ENCODE data around the gene CTDP1.
A peak's percentile ranks its signal among the peaks of the same experiment; 100 is the strongest.

The CTDP1 gene, protein sequence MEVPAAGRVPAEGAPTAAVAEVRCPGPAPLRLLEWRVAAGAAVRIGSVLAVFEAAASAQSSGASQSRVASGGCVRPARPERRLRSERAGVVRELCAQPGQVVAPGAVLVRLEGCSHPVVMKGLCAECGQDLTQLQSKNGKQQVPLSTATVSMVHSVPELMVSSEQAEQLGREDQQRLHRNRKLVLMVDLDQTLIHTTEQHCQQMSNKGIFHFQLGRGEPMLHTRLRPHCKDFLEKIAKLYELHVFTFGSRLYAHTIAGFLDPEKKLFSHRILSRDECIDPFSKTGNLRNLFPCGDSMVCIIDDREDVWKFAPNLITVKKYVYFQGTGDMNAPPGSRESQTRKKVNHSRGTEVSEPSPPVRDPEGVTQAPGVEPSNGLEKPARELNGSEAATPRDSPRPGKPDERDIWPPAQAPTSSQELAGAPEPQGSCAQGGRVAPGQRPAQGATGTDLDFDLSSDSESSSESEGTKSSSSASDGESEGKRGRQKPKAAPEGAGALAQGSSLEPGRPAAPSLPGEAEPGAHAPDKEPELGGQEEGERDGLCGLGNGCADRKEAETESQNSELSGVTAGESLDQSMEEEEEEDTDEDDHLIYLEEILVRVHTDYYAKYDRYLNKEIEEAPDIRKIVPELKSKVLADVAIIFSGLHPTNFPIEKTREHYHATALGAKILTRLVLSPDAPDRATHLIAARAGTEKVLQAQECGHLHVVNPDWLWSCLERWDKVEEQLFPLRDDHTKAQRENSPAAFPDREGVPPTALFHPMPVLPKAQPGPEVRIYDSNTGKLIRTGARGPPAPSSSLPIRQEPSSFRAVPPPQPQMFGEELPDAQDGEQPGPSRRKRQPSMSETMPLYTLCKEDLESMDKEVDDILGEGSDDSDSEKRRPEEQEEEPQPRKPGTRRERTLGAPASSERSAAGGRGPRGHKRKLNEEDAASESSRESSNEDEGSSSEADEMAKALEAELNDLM

DNA sequence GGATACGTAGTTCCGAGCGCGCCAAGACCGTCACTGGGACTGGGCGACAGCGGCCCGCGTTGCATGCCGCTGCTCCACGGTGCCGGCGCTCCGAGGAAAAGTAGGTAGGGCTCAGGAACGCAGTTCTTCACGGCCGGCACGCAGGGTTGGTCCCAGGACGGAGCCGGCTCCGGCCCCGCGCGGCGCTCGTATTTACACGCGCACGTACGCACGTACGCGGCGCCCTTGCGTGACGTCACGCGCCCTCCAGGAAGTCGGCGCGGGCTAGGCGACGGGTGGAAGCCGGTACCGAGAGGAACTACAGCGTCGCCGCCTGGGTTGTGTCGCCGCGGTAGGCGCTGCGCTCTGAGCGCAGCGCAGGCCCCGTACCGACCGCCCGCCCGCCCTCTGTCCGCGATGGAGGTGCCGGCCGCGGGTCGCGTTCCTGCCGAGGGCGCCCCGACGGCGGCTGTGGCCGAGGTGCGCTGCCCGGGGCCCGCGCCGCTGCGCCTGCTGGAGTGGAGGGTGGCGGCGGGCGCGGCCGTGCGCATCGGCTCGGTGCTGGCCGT lies at the start of gene CTDP1:
TSS of gene CTDP1 (plus strand) at position 252 of the 548 bp plus-strand sequence. CDS start at position 397, 145 bp downstream.
- peak; percentile 77 for DNase-seq (ENCODE audit: low spot score)

DNA sequence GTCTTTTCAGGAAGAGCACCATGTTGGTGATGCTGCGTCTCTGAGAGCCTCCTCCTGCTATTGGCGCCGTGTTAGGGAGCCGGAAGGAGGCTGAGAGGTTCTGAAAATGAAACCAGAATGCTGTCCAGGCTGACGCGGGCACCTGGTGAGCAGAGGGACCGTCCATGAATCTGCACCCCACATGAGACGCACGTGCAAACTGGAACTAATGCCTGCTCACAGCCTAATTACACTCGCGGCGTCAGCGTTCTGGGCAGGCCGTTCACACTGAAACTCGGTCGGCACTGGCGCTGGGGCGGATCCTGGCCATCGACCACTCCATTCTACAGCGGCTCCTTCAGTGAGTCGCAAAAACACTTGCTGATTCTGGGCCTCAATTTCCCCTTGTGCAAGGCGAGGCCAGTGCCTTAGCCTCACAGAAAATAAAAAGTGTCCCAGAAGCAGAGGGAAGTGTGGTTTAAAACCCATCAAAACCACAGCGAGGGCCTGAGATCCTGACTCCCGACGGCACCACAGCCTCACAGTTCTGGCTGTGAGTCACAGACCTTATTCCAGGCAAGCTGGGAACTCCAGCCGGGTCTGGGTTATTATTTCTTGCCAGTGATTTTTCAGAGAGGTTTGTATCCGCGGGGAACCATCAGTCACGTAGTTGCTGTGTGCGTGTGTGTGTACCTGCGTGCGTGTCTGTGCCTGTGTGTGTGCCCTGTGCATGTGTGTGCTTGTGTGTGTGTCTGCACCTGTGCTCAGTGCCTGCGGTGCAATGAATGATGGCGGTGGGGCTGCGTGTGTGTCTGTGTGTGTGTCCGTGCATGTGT lies 49.1 kb upstream of the CTDP1 start:
- no peak for DNase-seq (ENCODE audit: low spot score)

DNA sequence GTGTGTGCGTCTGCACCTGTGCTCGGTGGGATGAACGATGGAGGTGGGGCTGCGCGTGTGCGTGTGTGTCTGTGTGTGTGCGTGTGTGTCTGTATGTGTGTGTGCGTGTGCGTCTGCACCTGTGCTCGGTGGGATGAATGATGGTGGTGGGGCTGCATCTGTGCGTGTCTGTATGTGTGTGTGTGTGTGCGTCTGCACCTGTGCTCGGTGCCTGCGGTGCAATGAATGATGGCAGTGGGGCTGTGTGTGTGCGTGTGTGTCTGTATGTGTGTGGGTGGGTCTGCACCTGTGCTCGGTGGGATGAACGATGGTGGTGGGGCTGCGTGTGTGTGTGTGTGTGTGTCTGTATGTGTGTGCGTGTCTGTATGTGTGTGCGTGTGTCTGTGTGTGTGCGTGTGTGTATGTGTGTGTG lies 48.5 kb upstream of the CTDP1 start:
- no peak for DNase-seq (ENCODE audit: low spot score)

DNA sequence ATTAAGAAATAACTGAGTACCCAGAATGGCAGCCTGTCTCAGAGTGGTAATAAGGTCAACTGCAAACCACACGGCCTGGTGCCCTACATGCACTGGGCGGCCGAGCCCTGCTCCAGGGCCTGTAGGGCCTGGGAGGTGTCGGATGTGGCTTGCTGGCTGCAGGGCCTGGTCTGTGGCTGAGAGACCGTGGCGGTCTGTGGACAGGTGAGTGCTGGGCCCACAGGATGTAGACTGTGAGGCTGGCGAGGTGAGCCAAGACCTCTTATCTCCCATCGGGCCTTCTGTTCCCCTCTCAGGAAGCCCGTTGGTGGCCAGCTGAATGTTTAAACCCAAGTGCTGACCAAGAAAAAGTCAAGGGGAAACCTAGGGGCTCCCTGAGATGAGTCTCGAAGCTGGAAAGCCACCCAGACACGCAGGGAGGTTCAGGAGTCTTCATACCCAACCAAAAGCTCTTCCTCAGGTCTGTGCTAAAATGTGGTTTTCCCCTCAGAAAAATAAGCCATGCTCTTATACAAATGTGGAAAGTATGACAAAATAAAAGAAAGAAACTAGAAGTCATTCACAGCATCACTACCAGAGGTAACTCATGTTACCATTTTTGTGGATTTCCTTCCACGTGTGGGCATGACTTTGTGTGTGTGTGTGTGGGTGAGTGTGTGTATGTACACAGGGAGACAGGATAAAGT lies 47.7 kb upstream of the CTDP1 start:
- no peak for DNase-seq (ENCODE audit: low spot score)

DNA sequence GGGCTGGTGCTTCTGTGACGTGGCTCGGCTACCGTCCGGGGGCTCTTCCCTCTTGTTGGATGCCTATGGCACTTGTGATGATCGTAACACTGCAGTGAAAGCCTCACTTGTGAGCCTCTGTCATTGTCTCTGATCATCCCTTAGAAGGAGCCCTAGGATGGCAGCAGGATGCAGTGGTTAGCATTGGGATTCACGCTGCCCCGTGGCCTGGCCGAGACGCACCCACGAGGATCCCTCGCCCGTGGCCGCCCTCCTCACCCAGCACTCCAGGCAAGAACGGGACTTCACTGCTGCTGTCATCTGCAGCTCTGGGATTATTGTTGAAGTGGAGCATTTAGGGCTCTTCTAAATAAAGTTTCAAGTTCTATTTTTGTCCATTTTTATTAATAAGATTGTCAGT lies 46.8 kb upstream of the CTDP1 start:
- DNase-seq (ENCODE audit: low spot score) = no peak

DNA sequence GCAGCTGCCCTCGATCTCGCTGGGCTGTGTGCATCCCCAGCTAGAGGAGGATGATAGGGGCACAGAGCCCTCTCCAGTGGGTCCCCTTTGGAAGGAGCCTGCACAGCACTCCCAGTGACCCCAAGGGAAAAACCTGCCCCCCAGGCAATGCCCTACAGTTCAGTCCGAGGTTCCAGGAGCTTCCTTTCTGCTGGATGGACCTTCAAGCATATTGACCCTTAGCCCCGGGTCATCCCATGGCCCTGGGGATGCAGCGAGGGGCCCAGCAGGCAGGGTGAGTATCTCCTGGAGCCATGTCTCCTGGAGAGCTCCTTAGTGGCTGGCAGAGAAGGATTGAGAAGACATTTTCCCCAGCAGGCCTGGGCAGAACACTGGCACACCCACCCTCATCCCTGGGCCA lies 45.4 kb upstream of the CTDP1 start:
- no peak for DNase-seq (ENCODE audit: low spot score)

DNA sequence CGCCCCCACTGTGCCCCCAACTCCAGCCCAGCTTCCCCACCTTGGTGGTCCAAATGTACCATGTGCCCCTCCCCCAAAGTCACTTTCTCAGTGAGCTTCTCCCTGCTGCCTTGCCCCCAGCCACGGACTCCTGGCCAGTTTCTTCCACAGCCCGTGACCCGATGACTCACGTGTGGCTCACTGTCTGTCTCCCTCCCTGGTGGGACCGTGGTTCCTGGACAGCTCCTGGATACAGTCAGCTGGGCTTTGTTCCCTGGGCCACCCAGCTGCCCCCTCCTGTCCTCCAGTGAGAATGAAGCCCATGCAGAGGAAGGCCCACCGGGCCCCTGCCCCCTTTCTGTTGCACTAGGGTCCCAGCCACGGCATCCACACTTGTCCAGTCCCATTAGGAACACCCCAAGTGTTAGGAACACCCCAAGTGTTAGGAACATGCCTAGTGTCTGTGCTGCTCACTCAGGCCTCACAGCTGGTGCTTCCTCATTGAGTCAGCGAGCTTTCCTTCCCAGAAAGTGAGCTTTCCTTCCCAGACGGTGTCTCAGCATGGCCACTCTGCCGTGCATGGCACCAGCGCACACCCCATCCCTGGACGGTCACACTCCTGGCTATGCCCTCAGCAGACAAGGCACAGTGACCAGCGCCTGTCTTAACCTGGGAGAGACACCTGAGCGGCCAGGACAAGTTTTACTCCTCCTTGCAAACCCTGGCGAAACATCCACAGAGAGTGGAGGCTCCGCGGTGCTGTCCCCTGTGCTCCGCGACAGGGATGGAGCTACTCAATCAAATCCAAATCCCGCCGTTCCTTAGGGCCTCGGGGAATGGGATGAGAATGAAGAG lies 44.8 kb upstream of the CTDP1 start:
- no peak for DNase-seq (ENCODE audit: low spot score)

DNA sequence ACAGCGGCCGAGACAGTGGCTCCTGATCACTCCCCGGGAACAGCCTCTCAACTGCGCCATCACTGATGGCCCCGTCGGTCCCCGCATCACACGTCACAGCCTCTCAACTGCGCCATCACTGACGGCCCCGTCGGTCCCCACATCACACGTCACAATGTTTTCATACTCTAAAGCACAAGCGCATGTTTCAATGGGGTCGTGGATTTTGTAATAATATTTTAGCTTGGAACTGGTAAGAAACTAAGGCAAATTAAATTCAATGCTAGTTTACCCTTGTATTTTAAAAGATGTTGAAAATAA lies 44.2 kb upstream of the CTDP1 start:
- DNase-seq (ENCODE audit: low spot score) = no peak

DNA sequence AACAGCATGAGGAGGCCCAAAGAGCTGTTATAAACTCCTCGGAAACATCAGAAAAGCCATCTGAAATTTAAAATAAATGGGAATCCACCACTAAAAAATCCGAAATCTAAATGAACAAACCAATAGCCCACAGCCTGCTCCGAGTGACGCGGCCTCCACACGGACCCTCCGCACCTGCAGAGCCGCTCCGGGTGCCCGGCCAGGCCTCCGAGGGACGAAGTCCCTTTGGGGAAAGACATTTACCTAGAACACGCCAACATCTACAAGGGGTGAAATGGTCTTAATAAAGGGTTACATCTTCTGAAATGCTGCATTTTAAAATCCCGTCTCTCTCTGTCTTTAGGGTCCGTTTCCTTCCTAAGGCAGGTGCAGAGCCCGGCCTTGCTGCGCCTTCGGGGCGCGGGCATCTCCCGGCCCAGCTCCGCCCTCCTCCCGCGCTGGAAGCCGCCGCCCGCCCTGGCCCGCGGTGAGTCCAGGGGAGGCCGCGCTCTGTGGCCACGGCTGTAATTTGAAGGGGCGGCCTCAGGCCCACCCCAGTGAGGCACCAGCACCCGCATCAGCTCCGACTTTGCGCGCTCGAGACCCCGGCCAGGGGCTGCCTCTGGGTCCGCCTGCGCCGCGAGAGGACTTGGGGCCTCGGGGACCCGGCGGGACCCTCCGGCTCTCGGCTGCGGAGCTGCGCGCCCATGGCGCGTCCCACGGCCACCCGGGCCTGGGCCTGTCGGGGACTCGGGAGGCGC lies 42.3 kb upstream of the CTDP1 start:
- DNase-seq (ENCODE audit: low spot score) = no peak

DNA sequence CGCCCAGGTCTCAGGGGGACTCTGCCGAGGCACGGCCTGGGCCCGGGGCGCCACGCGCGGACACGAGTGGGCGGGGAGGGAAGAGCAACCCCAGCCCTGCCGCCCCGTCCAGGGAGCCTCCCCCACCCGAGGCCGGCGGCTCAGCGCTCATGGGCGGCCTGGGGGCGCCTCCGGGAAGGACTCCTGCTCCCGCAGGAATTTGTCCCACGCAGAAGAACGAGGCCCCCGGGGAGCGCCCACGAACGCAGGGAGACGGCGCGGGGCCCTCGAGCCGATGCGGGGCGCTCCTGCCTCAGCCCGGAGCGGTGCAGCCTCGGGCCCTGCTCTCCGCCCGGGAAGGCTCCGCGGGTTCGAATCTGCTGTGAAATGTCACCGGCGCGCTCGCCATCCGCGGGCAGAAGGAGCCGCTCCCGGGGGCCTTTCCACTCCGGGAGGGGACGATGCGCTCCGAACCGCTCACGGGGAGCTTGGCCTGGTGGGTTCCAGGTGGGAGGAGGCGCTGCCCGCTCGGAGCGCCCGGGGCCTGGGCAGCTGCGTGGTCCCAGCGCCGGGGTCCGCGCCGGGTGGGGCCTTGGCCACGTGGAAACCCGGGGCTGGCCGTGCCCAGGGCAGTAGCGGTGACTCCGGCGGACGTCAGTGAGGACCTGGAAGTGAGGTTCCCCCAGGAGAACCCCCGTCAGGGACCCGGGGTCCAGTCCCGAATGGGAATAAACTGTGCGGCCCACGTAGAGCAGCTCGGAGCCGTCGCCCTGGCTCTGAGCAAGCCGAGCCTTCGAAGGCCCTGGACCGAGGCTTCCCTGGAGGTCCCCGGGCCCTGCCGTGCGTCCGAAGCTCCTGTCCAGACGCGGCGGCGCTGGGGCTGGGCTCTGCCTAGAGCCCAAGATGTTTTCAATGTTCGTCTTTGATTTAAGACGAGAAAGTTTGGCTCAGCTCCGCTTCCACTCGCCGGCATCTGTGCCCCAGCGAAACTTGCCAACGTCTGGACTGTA lies 41.4 kb upstream of the CTDP1 start:
- no peak for DNase-seq (ENCODE audit: low spot score)

DNA sequence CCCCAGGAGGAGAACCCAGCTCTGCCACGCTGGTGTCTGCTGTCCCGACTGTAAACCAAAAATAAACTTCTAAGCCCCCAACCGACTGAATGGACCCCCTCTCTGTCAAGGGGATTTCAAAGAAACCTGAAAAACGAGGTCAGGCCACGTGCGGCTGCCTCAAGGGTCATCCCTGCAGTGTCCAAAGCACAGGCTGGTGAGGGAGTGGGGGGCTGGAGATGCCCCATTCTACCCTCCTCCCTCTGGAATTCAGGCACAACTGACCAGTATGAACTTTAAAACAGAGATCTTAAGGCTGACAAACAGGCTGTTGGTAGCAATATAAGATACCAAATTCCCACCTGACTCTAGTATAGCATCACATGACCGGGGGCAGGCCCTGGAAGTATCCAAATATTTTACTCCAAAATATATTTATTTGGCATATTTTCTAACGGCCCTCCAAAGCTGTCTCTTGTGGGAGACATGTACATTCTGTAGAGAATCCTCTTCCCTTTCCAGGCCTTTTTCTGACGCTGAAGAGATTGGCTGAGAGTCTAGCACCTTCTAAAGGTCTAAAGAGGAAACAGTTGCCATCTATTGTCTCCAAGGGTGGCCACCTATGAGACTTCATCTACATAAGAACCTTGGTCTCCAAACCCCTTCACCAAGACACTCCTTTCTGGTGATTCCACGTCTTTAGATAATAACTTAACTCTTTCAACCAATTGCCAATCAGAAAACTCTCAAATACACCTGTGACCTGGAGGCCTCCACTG lies 40.4 kb upstream of the CTDP1 start:
- no peak for DNase-seq (ENCODE audit: low spot score)

DNA sequence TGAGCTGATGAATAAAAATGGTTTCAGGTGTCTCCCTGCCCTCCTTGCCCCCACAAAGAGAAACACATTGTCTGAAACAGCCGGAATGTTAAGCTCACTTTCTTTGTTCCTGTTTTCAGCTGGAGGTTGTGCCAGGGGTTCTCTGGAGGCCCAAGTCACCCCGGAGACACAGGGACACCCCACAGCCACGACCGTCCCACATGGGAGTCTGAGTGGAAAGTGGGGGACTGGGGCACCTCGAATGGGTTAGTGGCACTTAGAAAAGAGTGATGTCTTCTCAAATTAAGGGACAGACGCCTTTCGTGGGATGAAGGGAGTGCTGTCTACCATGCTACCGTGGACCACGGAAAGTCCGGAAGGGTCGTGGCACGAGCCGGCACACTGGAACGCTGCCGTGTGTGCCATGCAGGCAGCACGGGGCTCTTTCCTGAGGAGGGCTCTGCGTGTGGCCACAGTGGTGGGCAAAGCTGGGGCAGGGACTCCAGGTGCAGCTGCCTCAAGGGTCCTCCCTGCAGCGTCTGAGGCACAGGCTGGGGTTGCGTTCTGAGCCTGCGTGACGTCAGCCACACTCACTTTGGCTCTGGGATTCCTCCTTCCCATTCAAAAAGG lies 39.4 kb upstream of the CTDP1 start:
- DNase-seq (ENCODE audit: low spot score) = no peak

DNA sequence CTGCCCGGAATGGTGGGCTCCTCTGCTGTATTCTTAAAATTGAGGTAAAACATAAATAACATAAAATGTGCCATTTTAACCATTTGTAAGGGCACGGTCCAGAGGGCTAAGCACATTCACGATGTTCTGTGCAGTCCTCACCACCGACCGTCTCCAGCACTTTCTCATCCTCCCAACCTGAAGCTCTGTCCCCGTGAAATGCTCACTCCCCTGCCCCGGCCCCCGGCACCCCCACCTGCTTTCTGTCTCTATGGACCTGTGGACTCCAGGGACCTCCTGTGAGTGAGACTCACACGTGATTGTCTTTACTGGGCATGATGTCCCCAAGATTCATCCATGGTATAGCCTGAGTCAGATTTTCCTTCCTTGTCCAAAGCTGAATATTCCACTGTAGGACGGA lies 38.7 kb upstream of the CTDP1 start:
- no peak for DNase-seq (ENCODE audit: low spot score)

DNA sequence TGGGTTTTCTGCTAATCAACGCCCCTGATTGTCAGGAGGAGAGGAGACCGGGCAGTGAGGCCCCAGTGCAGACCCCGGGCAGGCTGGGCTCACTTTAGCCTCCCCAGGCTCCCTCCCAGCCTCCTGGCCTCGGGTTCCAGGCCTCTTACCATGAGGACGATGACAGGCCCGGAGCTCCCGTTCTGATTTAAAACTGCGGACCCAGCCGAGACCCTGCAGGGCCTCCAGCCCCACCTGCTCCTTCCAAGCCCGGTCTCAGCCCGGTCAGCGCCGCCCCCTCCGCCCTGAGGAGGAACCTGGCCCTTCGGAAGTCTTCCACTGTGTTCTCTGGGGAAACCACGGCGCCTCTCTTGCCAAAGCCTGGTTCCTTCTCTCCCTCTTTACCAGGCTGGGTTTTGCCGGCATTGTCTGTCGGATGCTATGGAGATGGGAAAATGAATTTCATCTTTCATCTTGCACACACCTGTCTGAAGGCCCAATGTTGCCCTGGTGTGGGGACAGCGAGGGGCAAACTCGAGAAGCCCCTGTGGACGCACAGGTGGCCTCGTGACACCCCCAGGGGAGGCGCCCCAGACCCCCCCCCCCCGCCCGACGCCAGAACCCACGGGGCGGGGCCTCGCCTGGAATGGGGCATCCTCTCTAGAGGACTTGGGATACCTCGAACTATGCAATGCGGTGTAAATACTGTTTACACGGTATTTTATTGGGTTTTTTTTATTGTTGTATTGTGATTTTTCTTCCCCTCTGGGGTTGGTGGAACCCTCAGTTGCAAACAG lies 37.7 kb upstream of the CTDP1 start:
- DNase-seq (ENCODE audit: low spot score) = no peak

DNA sequence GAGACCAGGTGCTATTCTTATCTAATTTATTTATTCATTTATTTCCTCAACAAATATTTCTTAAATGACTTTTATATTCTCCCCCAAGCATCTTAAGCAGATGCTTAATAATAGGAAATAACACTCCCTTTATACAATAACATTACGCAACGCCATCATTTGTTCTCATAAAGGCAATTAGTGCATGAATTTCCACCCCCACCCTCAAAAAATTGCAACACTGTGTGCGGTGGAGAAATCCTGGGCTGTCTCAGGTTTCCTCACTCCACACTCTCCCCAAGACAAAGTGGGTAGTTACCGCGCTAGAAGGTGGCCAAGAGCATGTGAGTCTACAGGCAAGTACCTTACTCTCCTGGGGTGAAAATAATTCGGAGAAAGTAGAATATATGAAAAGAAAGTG lies 37.0 kb upstream of the CTDP1 start:
- no peak for DNase-seq (ENCODE audit: low spot score)
